ENCODE measurements around the gene GSTP1.

GSTP1 gene

GRCh38 chr11:67576735-67577475, 6.7 kb upstream of the GSTP1 start:
- in situ Hi-C loops (cut with MboI; ENCODE audit: low sequenced_read_pairs, unreplicated experiment): no loop called here
- TF ChIP-seq CTCF (IDR thresholded peaks at IDR 0.05; ENCODE audit: borderline replicate concordance, control extremely low read depth, extremely low read depth, insufficient read depth, missing control alignments): peak; percentile 26

GRCh38 chr11:67577951-67578350, 5.7 kb upstream of the GSTP1 start:
- no peak for TF ChIP-seq CTCF (IDR thresholded peaks at IDR 0.05; ENCODE audit: borderline replicate concordance, control extremely low read depth, extremely low read depth, insufficient read depth, missing control alignments)
- no peak for DNase-seq (ENCODE audit: low spot score)
- in situ Hi-C loops (cut with MboI; ENCODE audit: low sequenced_read_pairs, unreplicated experiment): no loop called here

More at GRCh38 chr11:67576735-67577475, 6.7 kb upstream of the GSTP1 start:
- peak; percentile 60 for DNase-seq (ENCODE audit: low spot score)

- in situ Hi-C loops (cut with MboI; ENCODE audit: low sequenced_read_pairs, unreplicated experiment): no loop called here
- no peak for TF ChIP-seq CTCF (IDR thresholded peaks at IDR 0.05; ENCODE audit: borderline replicate concordance, control extremely low read depth, extremely low read depth, insufficient read depth, missing control alignments)
- no peak for DNase-seq (ENCODE audit: low spot score)
Measured at GRCh38 chr11:67581469-67581868, 2.1 kb upstream of the GSTP1 start.

- no peak for DNase-seq (ENCODE audit: low spot score)
- no peak for TF ChIP-seq CTCF (IDR thresholded peaks at IDR 0.05; ENCODE audit: borderline replicate concordance, control extremely low read depth, extremely low read depth, insufficient read depth, missing control alignments)
- in situ Hi-C loops (cut with MboI; ENCODE audit: low sequenced_read_pairs, unreplicated experiment): no loop called here
Measured at GRCh38 chr11:67582011-67582410, 1.6 kb upstream of the GSTP1 start.

GRCh38 chr11:67584205-67584880, 731 bp downstream of the GSTP1 start:
- peak; percentile 53 for DNase-seq (ENCODE audit: low spot score)
- in situ Hi-C loops (cut with MboI; ENCODE audit: low sequenced_read_pairs, unreplicated experiment): no loop called here
- no peak for TF ChIP-seq CTCF (IDR thresholded peaks at IDR 0.05; ENCODE audit: borderline replicate concordance, control extremely low read depth, extremely low read depth, insufficient read depth, missing control alignments)

GRCh38 chr11:67584881-67585873, 1.6 kb downstream of the GSTP1 start:
- in situ Hi-C loops (cut with MboI; ENCODE audit: low sequenced_read_pairs, unreplicated experiment): no loop called here
- no peak for DNase-seq (ENCODE audit: low spot score)
- no peak for TF ChIP-seq CTCF (IDR thresholded peaks at IDR 0.05; ENCODE audit: borderline replicate concordance, control extremely low read depth, extremely low read depth, insufficient read depth, missing control alignments)

Measured in GM13976 (cell line).